T-helper 2 cell (primary cell): ENCODE results near the gene NPY4R.
"Not testable (repeated sequence)": the region's sequence is repeated elsewhere in the genome, so short reads cannot be mapped to it uniquely, and the experiment has no call there.

Experiments
- DNase-seq, 5 experiments: peaks; one replicate each; pipeline versions ENCODE4 v3.0.0 to v3.0.0-alpha.2; 2012 to 2022
- total RNA-seq, 2 donors: gene quantifications; one replicate each; lab custom pipeline; 2026; lab: John Stamatoyannopoulos, UW

NPY4R gene
- total RNA-seq = 0 reads per million in 2 donors

GRCh38 chr10:46465765-46466164, at the start of gene NPY4R:
NPY4R (minus strand) TSS chr10:46465958; CDS start chr10:46462635, 3,323 bp downstream.
- DNase-seq = not testable (repeated sequence)

- DNase-seq = no peak
These were observed 49.6 kb upstream of the NPY4R start for GRCh38 chr10:46515366-46515765.

GRCh38 chr10:46514899-46515298, 49.1 kb upstream of the NPY4R start:
- no peak for DNase-seq

- DNase-seq = no peak
These were observed 48.7 kb upstream of the NPY4R start for GRCh38 chr10:46514431-46514861.

GRCh38 chr10:46513333-46513732, 47.6 kb upstream of the NPY4R start:
- not testable (repeated sequence) for DNase-seq

GRCh38 chr10:46512725-46513124, 47.0 kb upstream of the NPY4R start:
- DNase-seq = not testable (repeated sequence)

- not testable (repeated sequence) for DNase-seq
These were observed 46.2 kb upstream of the NPY4R start for GRCh38 chr10:46512002-46512401.

GRCh38 chr10:46499990-46500389, 34.2 kb upstream of the NPY4R start:
- not testable (repeated sequence) for DNase-seq

GRCh38 chr10:46498985-46499703, 33.4 kb upstream of the NPY4R start:
- not testable (repeated sequence) for DNase-seq

- DNase-seq = not testable (repeated sequence)
These were observed 32.1 kb upstream of the NPY4R start for GRCh38 chr10:46497878-46498277.

GRCh38 chr10:46497401-46497800, 31.6 kb upstream of the NPY4R start:
- DNase-seq = not testable (repeated sequence)

- not testable (repeated sequence) for DNase-seq
These were observed 25.8 kb upstream of the NPY4R start for GRCh38 chr10:46491364-46492114.

- DNase-seq = not testable (repeated sequence)
These were observed 24.5 kb upstream of the NPY4R start for GRCh38 chr10:46490285-46490684.

- DNase-seq = not testable (repeated sequence)
These were observed 20.7 kb upstream of the NPY4R start for GRCh38 chr10:46486459-46486858.

GRCh38 chr10:46474746-46475320, 9.1 kb upstream of the NPY4R start:
- DNase-seq = not testable (repeated sequence)

GRCh38 chr10:46473758-46474157, 8.0 kb upstream of the NPY4R start:
- not testable (repeated sequence) for DNase-seq

GRCh38 chr10:46470134-46470533, 4.4 kb upstream of the NPY4R start:
- DNase-seq = not testable (repeated sequence)

- not testable (repeated sequence) for DNase-seq
These were observed 2.5 kb upstream of the NPY4R start for GRCh38 chr10:46468119-46468809.

- not testable (repeated sequence) for DNase-seq
These were observed 2.1 kb downstream of the NPY4R start for GRCh38 chr10:46463608-46464007.

GRCh38 chr10:46462276-46462675, 3.5 kb downstream of the NPY4R start:
- not testable (repeated sequence) for DNase-seq

GRCh38 chr10:46459579-46459978, 6.2 kb downstream of the NPY4R start:
- not testable (repeated sequence) for DNase-seq

- DNase-seq = not testable (repeated sequence)
These were observed 8.7 kb downstream of the NPY4R start for GRCh38 chr10:46457071-46457470.

GRCh38 chr10:46455992-46456391, 9.8 kb downstream of the NPY4R start:
- DNase-seq = not testable (repeated sequence)
